K562 (cell line): ENCODE results near the gene DTNBP1. TPM values are rescaled to one million over a fixed set of nuclear protein-coding genes. Genes with fewer than 3 reads are reported as not detected.

ENCODE experiments used
- EGR1 ChIP-seq: fragments of 450-650 bp; conservative IDR thresholded peaks from 2 replicates; pipeline ENCODE4 v1.6.1; 2017; ENCODE audit warnings: mild to moderate bottlenecking
- ZNF407 ChIP-seq: fragments of 450-650 bp; IDR thresholded peaks from 2 replicates; pipeline ENCODE4 v1.6.1; 2016; ENCODE audit warnings: low read depth
- polyA plus RNA-seq, 8 experiments: library from polyadenylated mRNA; depleted of rRNA in 4 of 8; stranded (reverse) in 5 of 8; unstranded in 3 of 8; fragments of >200 nt; fragmentation: Nextera tagmentation in 2 of 8; fragmentation: Illumina TruSeq in 1 of 8; extraction: Ambion mirVana in 2 of 8; extraction: Trizol in 1 of 8; gene quantifications; 2 replicates each; pipeline versions ENCODE4 v1.2.1 to v1.2.3, GENCODE V29; 2011 to 2014; ENCODE audit warnings: inconsistent platforms in 1 of 8, missing spikeins in 1 of 8
- total RNA-seq, 7 experiments: library from RNA; depleted of rRNA in 6 of 7; stranded (reverse); fragments of >200 nt in 6 of 7; fragmentation: Illumina TruSeq in 2 of 7; extraction: Trizol in 2 of 7; gene quantifications; 2 replicates each; pipeline versions ENCODE4 v1.2.1 to v1.2.3, GENCODE V29; 2011 to 2021; ENCODE audit warnings: low replicate concordance in 1 of 7

The DTNBP1 gene
- total and polyA plus RNA-seq, 9 of the 15 experiments (the other 6 are each of a cell fraction or from before 2014, with no cell fraction given): 16.7 to 54.5 (median 21.4) TPM

DNA sequence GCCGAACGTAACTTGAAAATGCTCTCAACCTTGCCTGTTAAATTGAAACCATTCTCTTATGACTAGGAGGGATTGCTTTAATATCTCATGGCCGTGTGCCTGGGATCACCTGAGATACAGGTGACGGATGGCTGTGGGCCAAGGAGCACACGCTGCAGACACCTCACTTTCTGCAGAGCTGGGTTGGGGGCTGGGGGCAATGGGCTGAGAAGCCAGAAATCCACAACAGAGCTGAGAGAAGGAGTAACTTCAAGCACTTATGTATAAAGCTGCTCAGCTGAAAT is 170.9 kb downstream of the DTNBP1 start (continued):
- no peak for TF ChIP-seq ZNF407
- no peak for TF ChIP-seq EGR1
